Stimulated activated CD8-positive, alpha-beta memory T cell treated with anti-CD3 and anti-CD28 coated beads, Interleukin-7, amount 100 ng/mL, for 24 hours (primary cell): Measurements from ENCODE around the gene NUP62.

ENCODE experiments used
- DNase-seq: peaks from one replicate; pipeline ENCODE4 v3.0.0-alpha.2; 2020; ENCODE audit warnings: low read depth

The NUP62 gene

GRCh38 chr19:49866933-49867782 lies 62.1 kb downstream of the NUP62 start, which contains the start of gene PNKP:
Gene PNKP (minus strand): TSS chr19:49867576. CDS start chr19:49867204, 372 bp downstream.
- peak; percentile 85 for DNase-seq

- no peak for DNase-seq
Observed at GRCh38 chr19:49864890-49865289, 64.4 kb downstream of the NUP62 start.

- DNase-seq, result no peak
Observed at GRCh38 chr19:49863935-49864320, 65.4 kb downstream of the NUP62 start.

GRCh38 chr19:49863254-49863934 lies 65.9 kb downstream of the NUP62 start:
- DNase-seq, result no peak

GRCh38 chr19:49862391-49863253 lies 66.7 kb downstream of the NUP62 start:
- DNase-seq, result no peak

GRCh38 chr19:49861541-49862378 lies 67.5 kb downstream of the NUP62 start:
- no peak for DNase-seq

GRCh38 chr19:49861107-49861506 lies 68.2 kb downstream of the NUP62 start:
- DNase-seq, result no peak

- DNase-seq, result no peak
Observed at GRCh38 chr19:49860336-49861102, 68.8 kb downstream of the NUP62 start.

- no peak for DNase-seq
Observed at GRCh38 chr19:49859682-49860335, 69.5 kb downstream of the NUP62 start.

- DNase-seq, result no peak
Observed at GRCh38 chr19:49858088-49858985, 71.0 kb downstream of the NUP62 start.

GRCh38 chr19:49857838-49858087 lies 71.5 kb downstream of the NUP62 start:
- DNase-seq, result no peak

GRCh38 chr19:49857061-49857837 lies 72.1 kb downstream of the NUP62 start:
- no peak for DNase-seq
